IMR-90 (cell line): Measurements from ENCODE around the gene GNG7.

Experiments used
- POLR2A ChIP-seq: IDR thresholded peaks from 2 replicates; pipeline ENCODE4 v1.6.1; 2012; ENCODE audit warnings: mild to moderate bottlenecking, low read depth, low read length
- RCOR1 ChIP-seq: IDR thresholded peaks from 2 replicates; pipeline ENCODE4 v1.6.1; 2012; ENCODE audit warnings: mild to moderate bottlenecking, low read length, improper control_type of control experiment; ENCODE audit not compliant: insufficient replicate concordance
- TF ChIP-seq, protein P1 (sequence below): conservative IDR thresholded peaks from 2 replicates; pipeline ENCODE4 v1.5.1; 2012; ENCODE audit warnings: mild to moderate bottlenecking, low read depth, low read length, improper control_type of control experiment
- TF ChIP-seq, protein P2 (sequence below): fragments of 150-350 bp; IDR thresholded peaks from 2 replicates; pipeline ENCODE4 v1.6.1; 2016; ENCODE audit warnings: low read depth, mild to moderate bottlenecking, low read length, moderate library complexity, borderline replicate concordance

DNA sequence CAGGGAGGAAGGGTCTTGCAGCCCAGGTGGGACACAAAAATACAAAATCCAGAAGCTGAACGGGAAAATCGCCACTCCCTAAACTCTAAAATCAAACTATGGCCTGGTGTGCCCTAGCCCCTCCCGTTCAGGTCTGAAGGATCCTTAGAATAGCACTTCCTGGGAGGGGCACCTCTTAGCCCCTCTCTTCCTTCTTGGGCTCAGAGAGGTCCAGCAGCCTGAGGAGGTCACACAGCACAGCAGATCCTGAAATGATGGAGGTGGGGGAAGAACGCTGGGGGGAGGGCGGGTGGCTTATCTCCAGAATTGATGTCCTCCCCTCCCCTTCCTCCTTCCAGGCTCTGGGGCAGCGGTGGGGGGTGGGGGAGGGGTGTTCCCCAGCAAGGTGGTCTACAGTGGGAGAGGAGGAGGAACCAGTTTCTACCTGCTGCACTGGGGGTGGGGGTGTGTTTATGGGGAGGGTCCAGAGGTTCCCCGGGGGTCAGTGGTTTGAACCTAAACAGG lies 16.8 kb upstream of the GNG7 start:
- TF ChIP-seq, protein P1, sequence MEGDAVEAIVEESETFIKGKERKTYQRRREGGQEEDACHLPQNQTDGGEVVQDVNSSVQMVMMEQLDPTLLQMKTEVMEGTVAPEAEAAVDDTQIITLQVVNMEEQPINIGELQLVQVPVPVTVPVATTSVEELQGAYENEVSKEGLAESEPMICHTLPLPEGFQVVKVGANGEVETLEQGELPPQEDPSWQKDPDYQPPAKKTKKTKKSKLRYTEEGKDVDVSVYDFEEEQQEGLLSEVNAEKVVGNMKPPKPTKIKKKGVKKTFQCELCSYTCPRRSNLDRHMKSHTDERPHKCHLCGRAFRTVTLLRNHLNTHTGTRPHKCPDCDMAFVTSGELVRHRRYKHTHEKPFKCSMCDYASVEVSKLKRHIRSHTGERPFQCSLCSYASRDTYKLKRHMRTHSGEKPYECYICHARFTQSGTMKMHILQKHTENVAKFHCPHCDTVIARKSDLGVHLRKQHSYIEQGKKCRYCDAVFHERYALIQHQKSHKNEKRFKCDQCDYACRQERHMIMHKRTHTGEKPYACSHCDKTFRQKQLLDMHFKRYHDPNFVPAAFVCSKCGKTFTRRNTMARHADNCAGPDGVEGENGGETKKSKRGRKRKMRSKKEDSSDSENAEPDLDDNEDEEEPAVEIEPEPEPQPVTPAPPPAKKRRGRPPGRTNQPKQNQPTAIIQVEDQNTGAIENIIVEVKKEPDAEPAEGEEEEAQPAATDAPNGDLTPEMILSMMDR: no peak
- TF ChIP-seq, protein P2, sequence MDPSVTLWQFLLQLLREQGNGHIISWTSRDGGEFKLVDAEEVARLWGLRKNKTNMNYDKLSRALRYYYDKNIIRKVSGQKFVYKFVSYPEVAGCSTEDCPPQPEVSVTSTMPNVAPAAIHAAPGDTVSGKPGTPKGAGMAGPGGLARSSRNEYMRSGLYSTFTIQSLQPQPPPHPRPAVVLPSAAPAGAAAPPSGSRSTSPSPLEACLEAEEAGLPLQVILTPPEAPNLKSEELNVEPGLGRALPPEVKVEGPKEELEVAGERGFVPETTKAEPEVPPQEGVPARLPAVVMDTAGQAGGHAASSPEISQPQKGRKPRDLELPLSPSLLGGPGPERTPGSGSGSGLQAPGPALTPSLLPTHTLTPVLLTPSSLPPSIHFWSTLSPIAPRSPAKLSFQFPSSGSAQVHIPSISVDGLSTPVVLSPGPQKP: no peak
- no peak for TF ChIP-seq POLR2A
- TF ChIP-seq RCOR1: no peak
